Esophagus squamous epithelium (tissue), 4 donors: ENCODE data around the gene PRKCE.

Source experiments
- POLR2A ChIP-seq, 4 donors: fragments of 450-650 bp; IDR thresholded peaks; one replicate each; pipeline ENCODE4 v1.6.1; 2017; ENCODE audit warnings: antibody characterized with exemption in 4 of 4, mild to moderate bottlenecking in 4 of 4, moderate library complexity in 3 of 4
- TF ChIP-seq, protein P1 (sequence below), 6 experiments: fragments of 450-650 bp in 4 of 6; fragments of 200-600 bp in 2 of 6; sonication (generic) in 2 of 6; IDR thresholded peaks; one replicate each; pipeline ENCODE4 v1.5.1; 2016 to 2019; ENCODE audit warnings: antibody characterized with exemption in 6 of 6, mild to moderate bottlenecking in 4 of 6, moderate library complexity in 4 of 6

DNA sequence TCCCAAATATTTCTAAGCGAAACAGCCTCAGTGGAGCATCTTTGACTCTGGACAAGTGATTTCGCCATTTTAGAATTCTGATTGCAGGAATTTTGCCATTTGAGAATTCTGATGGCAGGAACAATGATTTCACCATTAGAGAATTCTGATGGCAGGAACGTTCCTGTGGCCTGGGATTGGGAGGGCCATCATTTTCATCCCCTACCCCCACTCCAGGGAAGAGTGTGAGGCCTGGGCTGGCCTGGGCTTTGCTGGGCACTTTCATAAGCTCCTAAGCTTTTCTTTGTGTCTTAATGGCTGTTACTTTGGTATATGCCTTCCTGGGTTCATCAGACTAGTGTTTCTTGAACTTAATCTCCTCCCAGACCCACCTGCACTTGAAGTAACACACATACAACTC, 516.4 kb downstream of the PRKCE start:
- TF ChIP-seq, protein P1, sequence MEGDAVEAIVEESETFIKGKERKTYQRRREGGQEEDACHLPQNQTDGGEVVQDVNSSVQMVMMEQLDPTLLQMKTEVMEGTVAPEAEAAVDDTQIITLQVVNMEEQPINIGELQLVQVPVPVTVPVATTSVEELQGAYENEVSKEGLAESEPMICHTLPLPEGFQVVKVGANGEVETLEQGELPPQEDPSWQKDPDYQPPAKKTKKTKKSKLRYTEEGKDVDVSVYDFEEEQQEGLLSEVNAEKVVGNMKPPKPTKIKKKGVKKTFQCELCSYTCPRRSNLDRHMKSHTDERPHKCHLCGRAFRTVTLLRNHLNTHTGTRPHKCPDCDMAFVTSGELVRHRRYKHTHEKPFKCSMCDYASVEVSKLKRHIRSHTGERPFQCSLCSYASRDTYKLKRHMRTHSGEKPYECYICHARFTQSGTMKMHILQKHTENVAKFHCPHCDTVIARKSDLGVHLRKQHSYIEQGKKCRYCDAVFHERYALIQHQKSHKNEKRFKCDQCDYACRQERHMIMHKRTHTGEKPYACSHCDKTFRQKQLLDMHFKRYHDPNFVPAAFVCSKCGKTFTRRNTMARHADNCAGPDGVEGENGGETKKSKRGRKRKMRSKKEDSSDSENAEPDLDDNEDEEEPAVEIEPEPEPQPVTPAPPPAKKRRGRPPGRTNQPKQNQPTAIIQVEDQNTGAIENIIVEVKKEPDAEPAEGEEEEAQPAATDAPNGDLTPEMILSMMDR (IDR thresholded peaks at IDR 0.05), result no peak
- no peak for TF ChIP-seq POLR2A (IDR thresholded peaks at IDR 0.05)
